Measurements from ENCODE around the gene DAPK1. TPM values are rescaled to one million over a fixed set of nuclear protein-coding genes. Genes with fewer than 3 reads are reported as not detected.
"Not testable (repeated sequence)": the region's sequence is repeated elsewhere in the genome, so short reads cannot be mapped to it uniquely, and the experiment has no call there.

Gene DAPK1
- total RNA-seq, 1 donor from 2014 or later: 35.1 TPM

- Histone ChIP-seq H3K27ac (ENCODE audit: low read depth, low read length) (no peak overlapping the region), H3K27me3 (ENCODE audit: insufficient read depth, low read length) (no peaks in the 10 kb centered on the region), H3K9ac (ENCODE audit: low read length) (no peak overlapping the region), H3K4me2 (ENCODE audit: low read length) (no peak overlapping the region), H3K9me3 (ENCODE audit: insufficient read depth, low read depth, low read length) (no peaks in the 10 kb centered on the region), H4K20me1 (ENCODE audit: insufficient read depth, low read length) (peaks cover 4% of the 10 kb centered on the region), H3K36me3 (ENCODE audit: insufficient read depth, low read length) (no peaks in the 10 kb centered on the region), H3K4me3 (ENCODE audit: insufficient read depth, low read depth, low read length) (no peak overlapping the region), H3K4me1 (ENCODE audit: insufficient read depth, low read length) (peaks cover 20% of the 10 kb centered on the region), H3K79me2 (ENCODE audit: insufficient read depth, low read length) (no peaks in the 10 kb centered on the region), H2AFZ (ENCODE audit: low read depth, low read length) (no peak overlapping the region)
- H3K9me3 Mint-ChIP-seq (ENCODE audit: unreplicated experiment): no peaks in the 10 kb centered on the region
- DNase-seq (ENCODE audit: low read depth): peak; percentile 50
- H3K4me1 Mint-ChIP-seq (ENCODE audit: low read depth, unreplicated experiment): peaks cover 19% of the 10 kb centered on the region
- no peaks in the 10 kb centered on the region for H3K27me3 Mint-ChIP-seq (ENCODE audit: low read depth, unreplicated experiment)
- no peak for TF ChIP-seq EZH2 (IDR thresholded peaks at IDR 0.05; ENCODE audit: insufficient read depth, low read length)
- no peak for TF ChIP-seq CTCF (IDR thresholded peaks at IDR 0.05; ENCODE audit: insufficient read depth, low read depth, low read length)
- no peak for FAIRE-seq
- no peak overlapping the region for H3K4me3 Mint-ChIP-seq (ENCODE audit: unreplicated experiment)
- peaks cover 4% of the 10 kb centered on the region for H3K36me3 Mint-ChIP-seq (ENCODE audit: low read depth, unreplicated experiment)
- no peak overlapping the region for H3K27ac Mint-ChIP-seq (ENCODE audit: unreplicated experiment)
These were observed 50.0 kb downstream of the DAPK1 start for GRCh38 chr9:87547671-87548081.

- peaks cover 4% of the 10 kb centered on the region for H3K36me3 Mint-ChIP-seq (ENCODE audit: low read depth, unreplicated experiment)
- peaks cover 4% of the 10 kb centered on the region for H4K20me1 ChIP-seq (ENCODE audit: insufficient read depth, low read length)
- FAIRE-seq (no peak), DNase-seq (ENCODE audit: low read depth) (no peak)
- no peaks in the 10 kb centered on the region for H3K36me3 ChIP-seq (ENCODE audit: insufficient read depth, low read length)
- no peak overlapping the region for H3K4me3 Mint-ChIP-seq (ENCODE audit: unreplicated experiment)
- TF ChIP-seq EZH2 (IDR thresholded peaks at IDR 0.05; ENCODE audit: insufficient read depth, low read length) (no peak), CTCF (IDR thresholded peaks at IDR 0.05; ENCODE audit: insufficient read depth, low read depth, low read length) (no peak)
- no peak overlapping the region for H3K27ac Mint-ChIP-seq (ENCODE audit: unreplicated experiment)
- H3K9me3 ChIP-seq (ENCODE audit: insufficient read depth, low read depth, low read length): no peaks in the 10 kb centered on the region
- no peak overlapping the region for H2AFZ ChIP-seq (ENCODE audit: low read depth, low read length)
- H3K9ac ChIP-seq (ENCODE audit: low read length): no peak overlapping the region
- peaks cover 16% of the 10 kb centered on the region for H3K4me1 ChIP-seq (ENCODE audit: insufficient read depth, low read length)
- H3K27me3 Mint-ChIP-seq (ENCODE audit: low read depth, unreplicated experiment): no peaks in the 10 kb centered on the region
- H3K27me3 ChIP-seq (ENCODE audit: insufficient read depth, low read length): no peaks in the 10 kb centered on the region
- no peaks in the 10 kb centered on the region for H3K79me2 ChIP-seq (ENCODE audit: insufficient read depth, low read length)
- peaks cover 17% of the 10 kb centered on the region for H3K4me1 Mint-ChIP-seq (ENCODE audit: low read depth, unreplicated experiment)
- H3K4me3 ChIP-seq (ENCODE audit: insufficient read depth, low read depth, low read length): no peak overlapping the region
- H3K9me3 Mint-ChIP-seq (ENCODE audit: unreplicated experiment): no peaks in the 10 kb centered on the region
- H3K27ac ChIP-seq (ENCODE audit: low read depth, low read length): no peak overlapping the region
- no peak overlapping the region for H3K4me2 ChIP-seq (ENCODE audit: low read length)
These were observed 50.5 kb downstream of the DAPK1 start for GRCh38 chr9:87548159-87548558.

- H3K9me3 ChIP-seq (ENCODE audit: insufficient read depth, low read depth, low read length); H3K9me3 Mint-ChIP-seq (ENCODE audit: unreplicated experiment); FAIRE-seq; H2AFZ ChIP-seq (ENCODE audit: low read depth, low read length); H3K79me2 ChIP-seq (ENCODE audit: insufficient read depth, low read length); DNase-seq (ENCODE audit: low read depth); H3K4me2 ChIP-seq (ENCODE audit: low read length); H3K27me3 ChIP-seq (ENCODE audit: insufficient read depth, low read length); H3K36me3 ChIP-seq (ENCODE audit: insufficient read depth, low read length); H4K20me1 ChIP-seq (ENCODE audit: insufficient read depth, low read length); H3K9ac ChIP-seq (ENCODE audit: low read length); H3K36me3 Mint-ChIP-seq (ENCODE audit: low read depth, unreplicated experiment); H3K4me3 Mint-ChIP-seq (ENCODE audit: unreplicated experiment); H3K27ac ChIP-seq (ENCODE audit: low read depth, low read length); H3K27me3 Mint-ChIP-seq (ENCODE audit: low read depth, unreplicated experiment); H3K4me3 ChIP-seq (ENCODE audit: insufficient read depth, low read depth, low read length); H3K27ac Mint-ChIP-seq (ENCODE audit: unreplicated experiment): not testable (repeated sequence)
- peaks cover 12% of the 10 kb centered on the region for H3K4me1 ChIP-seq (ENCODE audit: insufficient read depth, low read length)
- peaks cover 17% of the 10 kb centered on the region for H3K4me1 Mint-ChIP-seq (ENCODE audit: low read depth, unreplicated experiment)
These were observed 51.4 kb downstream of the DAPK1 start for GRCh38 chr9:87549088-87549487.
